ENCODE data around the gene ABCC9. TPM values are rescaled to one million over a fixed set of nuclear protein-coding genes. Genes with fewer than 3 reads are reported as not detected.

The ABCC9 gene
- total RNA-seq, 1 donor from 2014 or later: 2.8 TPM

GRCh38 chr12:21771311-21771710 lies 169.9 kb downstream of the ABCC9 start:
- Mint-ChIP-seq H3K4me1 (peaks cover 21% of the 10 kb centered on the region), H3K36me3 (ENCODE audit: low read depth) (peaks cover 3% of the 10 kb centered on the region), H3K27me3 (ENCODE audit: low read depth) (peaks cover 32% of the 10 kb centered on the region), H3K9me3 (no peaks in the 10 kb centered on the region), H3K27ac (ENCODE audit: unreplicated experiment) (no peak overlapping the region), H3K4me3 (peak overlapping the region; percentile 26)
- DNase-seq (ENCODE audit: low read depth, low spot score): no peak
- no peak for TF ChIP-seq CTCF (conservative IDR thresholded peaks at IDR 0.05)

- no peak for TF ChIP-seq CTCF (conservative IDR thresholded peaks at IDR 0.05)
- no peaks in the 10 kb centered on the region for H3K9me3 Mint-ChIP-seq
- H3K4me3 Mint-ChIP-seq: no peak overlapping the region
- peaks cover 20% of the 10 kb centered on the region for H3K27me3 Mint-ChIP-seq (ENCODE audit: low read depth)
- no peak for DNase-seq (ENCODE audit: low read depth, low spot score)
- H3K36me3 Mint-ChIP-seq (ENCODE audit: low read depth): peaks cover 12% of the 10 kb centered on the region
- peaks cover 10% of the 10 kb centered on the region for H3K4me1 Mint-ChIP-seq
- H3K27ac Mint-ChIP-seq (ENCODE audit: unreplicated experiment): no peak overlapping the region
These were observed 171.9 kb downstream of the ABCC9 start for GRCh38 chr12:21769307-21769706.

GRCh38 chr12:21766403-21766802 lies 174.8 kb downstream of the ABCC9 start:
- Mint-ChIP-seq H3K27me3 (ENCODE audit: low read depth) (peaks cover 3% of the 10 kb centered on the region), H3K4me3 (no peak overlapping the region), H3K27ac (ENCODE audit: unreplicated experiment) (no peak overlapping the region), H3K4me1 (no peaks in the 10 kb centered on the region), H3K9me3 (no peaks in the 10 kb centered on the region), H3K36me3 (ENCODE audit: low read depth) (peaks cover 12% of the 10 kb centered on the region)
- no peak for TF ChIP-seq CTCF (conservative IDR thresholded peaks at IDR 0.05)
- DNase-seq (ENCODE audit: low read depth, low spot score): no peak

- DNase-seq (ENCODE audit: low read depth, low spot score): no peak
- Mint-ChIP-seq H3K9me3 (no peaks in the 10 kb centered on the region), H3K27ac (ENCODE audit: unreplicated experiment) (no peak overlapping the region), H3K36me3 (ENCODE audit: low read depth) (peaks cover 12% of the 10 kb centered on the region), H3K4me3 (no peak overlapping the region), H3K27me3 (ENCODE audit: low read depth) (peaks cover 2% of the 10 kb centered on the region), H3K4me1 (no peaks in the 10 kb centered on the region)
- no peak for TF ChIP-seq CTCF (conservative IDR thresholded peaks at IDR 0.05)
These were observed 176.3 kb downstream of the ABCC9 start for GRCh38 chr12:21764950-21765349.

GRCh38 chr12:21764065-21764464 lies 177.2 kb downstream of the ABCC9 start:
- DNase-seq (ENCODE audit: low read depth, low spot score): no peak
- H3K4me1 Mint-ChIP-seq: no peaks in the 10 kb centered on the region
- peaks cover 9% of the 10 kb centered on the region for H3K36me3 Mint-ChIP-seq (ENCODE audit: low read depth)
- no peak for TF ChIP-seq CTCF (conservative IDR thresholded peaks at IDR 0.05)
- H3K4me3 Mint-ChIP-seq: no peak overlapping the region
- no peak overlapping the region for H3K27ac Mint-ChIP-seq (ENCODE audit: unreplicated experiment)
- no peaks in the 10 kb centered on the region for H3K9me3 Mint-ChIP-seq
- peaks cover 2% of the 10 kb centered on the region for H3K27me3 Mint-ChIP-seq (ENCODE audit: low read depth)

- H3K36me3 Mint-ChIP-seq (ENCODE audit: low read depth): peaks cover 9% of the 10 kb centered on the region
- no peaks in the 10 kb centered on the region for H3K4me1 Mint-ChIP-seq
- H3K27me3 Mint-ChIP-seq (ENCODE audit: low read depth): peaks cover 2% of the 10 kb centered on the region
- TF ChIP-seq CTCF (conservative IDR thresholded peaks at IDR 0.05): no peak
- H3K4me3 Mint-ChIP-seq: no peak overlapping the region
- no peak for DNase-seq (ENCODE audit: low read depth, low spot score)
- H3K27ac Mint-ChIP-seq (ENCODE audit: unreplicated experiment): no peak overlapping the region
- no peaks in the 10 kb centered on the region for H3K9me3 Mint-ChIP-seq
These were observed 177.7 kb downstream of the ABCC9 start for GRCh38 chr12:21763531-21763930.

Measured in neural crest cell (in vitro differentiated cells).